ENCODE data around the gene PRDM16.

The PRDM16 gene

GRCh38 chr1:3393024-3393986, 324.3 kb downstream of the PRDM16 start (continued):
- TF ChIP-seq ZSCAN23 (tag by site-specific recombination; IDR thresholded peaks at IDR 0.05) (no peak), ZNF645 (tag by site-specific recombination; IDR thresholded peaks at IDR 0.05) (no peak), PRDM6 (tag by site-specific recombination; IDR thresholded peaks at IDR 0.05) (0 out of 2 replicates have a peak, but pooled peaks have one; percentile 34), YY1 (tag by site-specific recombination; IDR thresholded peaks at IDR 0.05) (no peak), ZNF18 (tag by site-specific recombination; IDR thresholded peaks at IDR 0.05) (peak; percentile 34), BCL11B (tag by site-specific recombination; IDR thresholded peaks at IDR 0.05; ENCODE audit: low read depth) (0 out of 2 replicates have a peak, but pooled peaks have one; percentile 72), ZBTB1 (tag by site-specific recombination; IDR thresholded peaks at IDR 0.05) (no peak), PATZ1 (tag by site-specific recombination; IDR thresholded peaks at IDR 0.05) (0 out of 2 replicates have a peak, but pooled peaks have one; percentile 18), BCL11A (tag by site-specific recombination; IDR thresholded peaks at IDR 0.05; ENCODE audit: low read depth) (peak; percentile 64; the same call in 1 of the 2 replicates), KLF16 (tag by site-specific recombination; IDR thresholded peaks at IDR 0.05) (peak; percentile 58; the same call in 1 of the 2 replicates), ZNF560 (tag by site-specific recombination; IDR thresholded peaks at IDR 0.05; ENCODE audit: borderline replicate concordance) (no peak), ZNF449 (tag by site-specific recombination; IDR thresholded peaks at IDR 0.05) (peak; percentile 10; the same call in 1 of the 2 replicates), ZNF2 (tag by site-specific recombination; IDR thresholded peaks at IDR 0.05) (peak; percentile 27; the same call in 1 of the 2 replicates), EGR2 (tag by site-specific recombination; IDR thresholded peaks at IDR 0.05; ENCODE audit: low read depth) (0 out of 2 replicates have a peak, but pooled peaks have one; percentile 10), GLIS2 (tag by site-specific recombination; IDR thresholded peaks at IDR 0.05) (no peak)
- TF ChIP-seq, protein P1, sequence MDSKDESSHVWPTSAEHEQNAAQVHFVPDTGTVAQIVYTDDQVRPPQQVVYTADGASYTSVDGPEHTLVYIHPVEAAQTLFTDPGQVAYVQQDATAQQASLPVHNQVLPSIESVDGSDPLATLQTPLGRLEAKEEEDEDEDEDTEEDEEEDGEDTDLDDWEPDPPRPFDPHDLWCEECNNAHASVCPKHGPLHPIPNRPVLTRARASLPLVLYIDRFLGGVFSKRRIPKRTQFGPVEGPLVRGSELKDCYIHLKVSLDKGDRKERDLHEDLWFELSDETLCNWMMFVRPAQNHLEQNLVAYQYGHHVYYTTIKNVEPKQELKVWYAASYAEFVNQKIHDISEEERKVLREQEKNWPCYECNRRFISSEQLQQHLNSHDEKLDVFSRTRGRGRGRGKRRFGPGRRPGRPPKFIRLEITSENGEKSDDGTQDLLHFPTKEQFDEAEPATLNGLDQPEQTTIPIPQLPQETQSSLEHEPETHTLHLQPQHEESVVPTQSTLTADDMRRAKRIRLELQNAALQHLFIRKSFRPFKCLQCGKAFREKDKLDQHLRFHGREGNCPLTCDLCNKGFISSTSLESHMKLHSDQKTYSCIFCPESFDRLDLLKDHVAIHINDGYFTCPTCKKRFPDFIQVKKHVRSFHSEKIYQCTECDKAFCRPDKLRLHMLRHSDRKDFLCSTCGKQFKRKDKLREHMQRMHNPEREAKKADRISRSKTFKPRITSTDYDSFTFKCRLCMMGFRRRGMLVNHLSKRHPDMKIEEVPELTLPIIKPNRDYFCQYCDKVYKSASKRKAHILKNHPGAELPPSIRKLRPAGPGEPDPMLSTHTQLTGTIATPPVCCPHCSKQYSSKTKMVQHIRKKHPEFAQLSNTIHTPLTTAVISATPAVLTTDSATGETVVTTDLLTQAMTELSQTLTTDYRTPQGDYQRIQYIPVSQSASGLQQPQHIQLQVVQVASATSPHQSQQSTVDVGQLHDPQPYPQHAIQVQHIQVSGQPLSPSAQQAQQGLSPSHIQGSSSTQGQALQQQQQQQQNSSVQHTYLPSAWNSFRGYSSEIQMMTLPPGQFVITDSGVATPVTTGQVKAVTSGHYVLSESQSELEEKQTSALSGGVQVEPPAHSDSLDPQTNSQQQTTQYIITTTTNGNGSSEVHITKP (tag by site-specific recombination; IDR thresholded peaks at IDR 0.05) = peak; percentile 42; the same call in 1 of the 2 replicates
- TF ChIP-seq, protein P2, sequence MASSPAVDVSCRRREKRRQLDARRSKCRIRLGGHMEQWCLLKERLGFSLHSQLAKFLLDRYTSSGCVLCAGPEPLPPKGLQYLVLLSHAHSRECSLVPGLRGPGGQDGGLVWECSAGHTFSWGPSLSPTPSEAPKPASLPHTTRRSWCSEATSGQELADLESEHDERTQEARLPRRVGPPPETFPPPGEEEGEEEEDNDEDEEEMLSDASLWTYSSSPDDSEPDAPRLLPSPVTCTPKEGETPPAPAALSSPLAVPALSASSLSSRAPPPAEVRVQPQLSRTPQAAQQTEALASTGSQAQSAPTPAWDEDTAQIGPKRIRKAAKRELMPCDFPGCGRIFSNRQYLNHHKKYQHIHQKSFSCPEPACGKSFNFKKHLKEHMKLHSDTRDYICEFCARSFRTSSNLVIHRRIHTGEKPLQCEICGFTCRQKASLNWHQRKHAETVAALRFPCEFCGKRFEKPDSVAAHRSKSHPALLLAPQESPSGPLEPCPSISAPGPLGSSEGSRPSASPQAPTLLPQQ (tag by site-specific recombination; IDR thresholded peaks at IDR 0.05) = peak; percentile 32; the same call in 1 of the 2 replicates
- TF ChIP-seq, protein P3, sequence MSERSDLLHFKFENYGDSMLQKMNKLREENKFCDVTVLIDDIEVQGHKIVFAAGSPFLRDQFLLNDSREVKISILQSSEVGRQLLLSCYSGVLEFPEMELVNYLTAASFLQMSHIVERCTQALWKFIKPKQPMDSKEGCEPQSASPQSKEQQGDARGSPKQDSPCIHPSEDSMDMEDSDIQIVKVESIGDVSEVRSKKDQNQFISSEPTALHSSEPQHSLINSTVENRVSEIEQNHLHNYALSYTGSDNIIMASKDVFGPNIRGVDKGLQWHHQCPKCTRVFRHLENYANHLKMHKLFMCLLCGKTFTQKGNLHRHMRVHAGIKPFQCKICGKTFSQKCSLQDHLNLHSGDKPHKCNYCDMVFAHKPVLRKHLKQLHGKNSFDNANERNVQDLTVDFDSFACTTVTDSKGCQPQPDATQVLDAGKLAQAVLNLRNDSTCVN (tag by site-specific recombination; optimal IDR thresholded peaks at IDR 0.05) = peak; percentile 43
- TF ChIP-seq, protein P4, sequence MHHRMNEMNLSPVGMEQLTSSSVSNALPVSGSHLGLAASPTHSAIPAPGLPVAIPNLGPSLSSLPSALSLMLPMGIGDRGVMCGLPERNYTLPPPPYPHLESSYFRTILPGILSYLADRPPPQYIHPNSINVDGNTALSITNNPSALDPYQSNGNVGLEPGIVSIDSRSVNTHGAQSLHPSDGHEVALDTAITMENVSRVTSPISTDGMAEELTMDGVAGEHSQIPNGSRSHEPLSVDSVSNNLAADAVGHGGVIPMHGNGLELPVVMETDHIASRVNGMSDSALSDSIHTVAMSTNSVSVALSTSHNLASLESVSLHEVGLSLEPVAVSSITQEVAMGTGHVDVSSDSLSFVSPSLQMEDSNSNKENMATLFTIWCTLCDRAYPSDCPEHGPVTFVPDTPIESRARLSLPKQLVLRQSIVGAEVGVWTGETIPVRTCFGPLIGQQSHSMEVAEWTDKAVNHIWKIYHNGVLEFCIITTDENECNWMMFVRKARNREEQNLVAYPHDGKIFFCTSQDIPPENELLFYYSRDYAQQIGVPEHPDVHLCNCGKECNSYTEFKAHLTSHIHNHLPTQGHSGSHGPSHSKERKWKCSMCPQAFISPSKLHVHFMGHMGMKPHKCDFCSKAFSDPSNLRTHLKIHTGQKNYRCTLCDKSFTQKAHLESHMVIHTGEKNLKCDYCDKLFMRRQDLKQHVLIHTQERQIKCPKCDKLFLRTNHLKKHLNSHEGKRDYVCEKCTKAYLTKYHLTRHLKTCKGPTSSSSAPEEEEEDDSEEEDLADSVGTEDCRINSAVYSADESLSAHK (tag by site-specific recombination; IDR thresholded peaks at IDR 0.05) = peak; percentile 89
